PC-9 (cell line): ENCODE results near the gene SLC5A5. TPM values are rescaled to one million over a fixed set of nuclear protein-coding genes. Genes with fewer than 3 reads are reported as not detected.

Experiments used
- BruUV-seq: library from RNA; stranded (reverse); fragments of 400-500 nt; replicated peaks from 2 replicates; lab custom pipeline; 2021; lab: Mats Ljungman, UMichigan
- CTCF ChIA-PET: fragments of 300-600 bp; sonication (Branson Sonifier 250); formaldehyde crosslinking; loops from one replicate; lab custom pipeline; 2022; ENCODE audit warnings: antibody characterized with exemption; lab: Charles Lee
- POLR2A ChIA-PET: fragments of 300-600 bp; sonication (Branson Sonifier 250); formaldehyde crosslinking; loops from one replicate; lab custom pipeline; 2022; ENCODE audit warnings: antibody characterized with exemption; ENCODE audit not compliant: unreplicated experiment; lab: Charles Lee
- DNase-seq, 2 experiments: peaks; one replicate each; pipeline versions ENCODE4 v3.0.0 to v3.0.0-alpha.2; 2015 to 2022; ENCODE audit warnings: mixed read lengths in 1 of 2
- H2AFZ ChIP-seq: fragments of 200-600 bp; sonication (generic); 2 replicates; pipeline ENCODE4 v1.8.1; 2017; ENCODE audit warnings: antibody characterized with exemption
- H3F3A ChIP-seq: fragments of 200-600 bp; sonication (generic); 2 replicates; pipeline ENCODE4 v1.8.1; 2017; ENCODE audit warnings: antibody characterized with exemption, mild to moderate bottlenecking, low read depth; ENCODE audit not compliant: insufficient read depth
- H3K27ac ChIP-seq: fragments of 200-600 bp; sonication (generic); 2 replicates; pipeline ENCODE4 v1.6.1; 2016; ENCODE audit warnings: mixed run types
- H3K27me3 ChIP-seq: fragments of 200-600 bp; sonication (generic); 2 replicates; pipeline ENCODE4 v1.6.1; 2016; ENCODE audit warnings: low read depth, mixed run types; ENCODE audit not compliant: insufficient read depth
- H3K36me3 ChIP-seq: fragments of 200-600 bp; sonication (generic); 2 replicates; pipeline ENCODE4 v1.6.1; 2016; ENCODE audit warnings: low read depth, mixed run types
- H3K4me1 ChIP-seq: fragments of 200-600 bp; sonication (generic); replicated peaks from 2 replicates; pipeline ENCODE4 v1.6.1; 2016; ENCODE audit warnings: mixed run types; ENCODE audit not compliant: insufficient read depth
- H3K4me2 ChIP-seq: fragments of 200-600 bp; sonication (generic); 2 replicates; pipeline ENCODE4 v1.6.1; 2017; ENCODE audit warnings: mixed run types
- H3K4me3 ChIP-seq: fragments of 200-600 bp; sonication (generic); 2 replicates; pipeline ENCODE4 v1.6.1; 2016; ENCODE audit warnings: mixed run types
- H3K79me2 ChIP-seq: fragments of 200-600 bp; sonication (generic); 2 replicates; pipeline ENCODE4 v1.6.1; 2017; ENCODE audit warnings: low read depth, mixed run types
- H3K9me2 ChIP-seq: fragments of 200-600 bp; sonication (generic); 2 replicates; pipeline ENCODE4 v1.8.1; 2017; ENCODE audit warnings: mild to moderate bottlenecking; ENCODE audit not compliant: insufficient read depth
- H3K9me3 ChIP-seq: fragments of 200-600 bp; sonication (generic); 2 replicates; pipeline ENCODE4 v1.8.1; 2016; ENCODE audit warnings: low read depth; ENCODE audit not compliant: insufficient read depth
- H4K20me1 ChIP-seq: fragments of 200-600 bp; sonication (generic); 2 replicates; pipeline ENCODE4 v1.8.1; 2017; ENCODE audit not compliant: insufficient read depth
- CTCF ChIP-seq: fragments of 200-600 bp; sonication (generic); conservative IDR thresholded peaks from 2 replicates; pipeline ENCODE4 v1.6.1; 2017; ENCODE audit warnings: mixed run types, antibody characterized with exemption, mild to moderate bottlenecking, moderate library complexity
- EZH2 ChIP-seq: fragments of 200-600 bp; sonication (generic); IDR thresholded peaks from 2 replicates; pipeline ENCODE4 v1.8.0; 2017; ENCODE audit warnings: antibody characterized with exemption, low read depth
- intact Hi-C: fragments of 100-400 bp; cut with micrococcal nuclease; formaldehyde crosslinking; loops from one replicate; pipeline ENCODE4 v1.10.0; 2022; ENCODE audit not compliant: unreplicated experiment
- total RNA-seq: library from RNA; stranded (reverse); gene quantifications from 2 replicates; pipeline ENCODE4 v1.2.3, GENCODE V29; 2021

Gene SLC5A5
- total RNA-seq, 1 experiment from 2014 or later: not detected

DNA sequence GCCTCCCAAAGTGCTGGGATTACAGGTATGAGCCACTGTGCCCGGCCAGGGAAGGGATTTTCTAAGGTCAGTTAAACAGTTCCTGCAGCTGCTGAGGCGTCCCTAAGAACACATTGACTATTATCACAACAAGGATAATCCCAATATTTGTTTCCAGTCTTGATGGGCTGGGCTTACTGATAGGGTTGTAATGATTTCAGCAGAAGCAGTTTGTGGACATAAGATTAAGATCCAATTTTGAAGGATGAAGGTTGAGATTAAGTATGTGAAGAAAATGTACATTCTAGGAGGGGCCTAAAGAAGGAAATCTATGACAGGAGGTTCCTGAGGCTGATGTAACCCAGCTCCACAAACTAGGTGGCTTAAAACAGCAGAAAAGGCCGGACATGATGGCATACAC is 50.4 kb downstream of the SLC5A5 start:
- Histone ChIP-seq H3K27ac (no peak overlapping the region), H3K79me2 (no peaks in the 10 kb centered on the region), H3K4me1 (no peaks in the 10 kb centered on the region), H3K4me2 (no peak overlapping the region), H3K9me2 (no peaks in the 10 kb centered on the region), H3F3A (peaks cover 27% of the 10 kb centered on the region), H3K27me3 (no peaks in the 10 kb centered on the region), H3K4me3 (no peak overlapping the region), H3K36me3 (no peaks in the 10 kb centered on the region), H2AFZ (no peak overlapping the region), H3K9me3 (no peaks in the 10 kb centered on the region; the same call in 1 of the 2 replicates), H4K20me1 (no peaks in the 10 kb centered on the region)
- no peak for TF ChIP-seq EZH2
- TF ChIP-seq CTCF: no peak
- DNase-seq: no peak
- intact Hi-C loops: no loop called here
- POLR2A ChIA-PET: no interaction called here
- CTCF ChIA-PET: no interaction called here
- no TSS peak for BruUV-seq

DNA sequence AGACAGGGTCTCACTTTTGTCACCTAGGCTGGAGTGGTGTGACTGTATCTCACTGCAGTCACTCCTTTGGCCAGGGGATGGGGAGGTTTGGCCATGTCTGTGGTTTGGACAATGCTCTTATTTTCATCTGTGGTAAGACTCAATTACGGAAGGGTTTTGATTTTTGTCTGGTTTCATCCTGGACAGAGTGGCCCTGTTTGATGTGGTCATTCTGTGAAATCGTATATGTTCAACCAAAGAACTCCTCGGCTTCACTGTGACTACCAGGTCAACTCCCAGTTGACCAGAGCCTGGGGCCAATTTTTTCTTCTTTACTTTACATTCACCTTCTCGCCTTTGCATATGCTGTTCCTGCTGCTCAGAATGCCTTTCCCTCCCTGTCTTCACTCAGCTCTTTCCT is 54.3 kb downstream of the SLC5A5 start:
- DNase-seq: no peak
- ChIA-PET POLR2A (no interaction called here), CTCF (no interaction called here)

GRCh38 chr19:17929056-17929455 is 57.3 kb downstream of the SLC5A5 start:
- Histone ChIP-seq H3K4me1 (peaks cover 3% of the 10 kb centered on the region), H3K79me2 (peaks cover 9% of the 10 kb centered on the region), H3K4me2 (no peak overlapping the region), H4K20me1 (no peaks in the 10 kb centered on the region), H3K36me3 (no peaks in the 10 kb centered on the region), H3K9me2 (no peaks in the 10 kb centered on the region), H2AFZ (no peak overlapping the region), H3K27ac (no peak overlapping the region), H3K27me3 (no peaks in the 10 kb centered on the region), H3F3A (peaks cover 21% of the 10 kb centered on the region), H3K9me3 (no peaks in the 10 kb centered on the region), H3K4me3 (no peak overlapping the region)
- CTCF ChIA-PET: no interaction called here
- POLR2A ChIA-PET: no interaction called here
- BruUV-seq: no TSS peak
- intact Hi-C loops: no loop called here
- TF ChIP-seq CTCF: no peak
- no peak for DNase-seq

More for the DNA sequence above, 54.3 kb downstream of the SLC5A5 start:
- TF ChIP-seq EZH2: no peak
- H3K27me3 ChIP-seq: no peaks in the 10 kb centered on the region
- no peak overlapping the region for H3K27ac ChIP-seq
- H3K4me1 ChIP-seq: no peaks in the 10 kb centered on the region
- no peaks in the 10 kb centered on the region for H3K79me2 ChIP-seq
- H3K9me2 ChIP-seq: no peaks in the 10 kb centered on the region
- no TSS peak for BruUV-seq
- H4K20me1 ChIP-seq: no peaks in the 10 kb centered on the region
- H3K9me3 ChIP-seq: no peaks in the 10 kb centered on the region
- H3F3A ChIP-seq: peaks cover 24% of the 10 kb centered on the region
- no peak overlapping the region for H3K4me2 ChIP-seq
- no peaks in the 10 kb centered on the region for H3K36me3 ChIP-seq
- no peak overlapping the region for H3K4me3 ChIP-seq
- no peak overlapping the region for H2AFZ ChIP-seq
- intact Hi-C loops: no loop called here
